DND-41 (cell line): Measurements from ENCODE around the gene NFATC2.

ENCODE experiments used
- ATAC-seq: fragments of 200-7000 bp; cut with Tn5 transposase; 3 replicates; pipeline ENCODE4 v1.9.1; 2021; ENCODE audit warnings: low read depth; ENCODE audit not compliant: insufficient read depth
- DNase-seq: peaks from one replicate; pipeline ENCODE4 v3.0.0-alpha.2; 2020
- H2AFZ ChIP-seq: 2 replicates; pipeline ENCODE4 v1.6.0; 2012; ENCODE audit warnings: low read depth, low read length
- H3K27ac ChIP-seq: 2 replicates; pipeline ENCODE4 v1.5.1; 2012; ENCODE audit warnings: low read length, inconsistent platforms
- H3K27me3 ChIP-seq: fragments of 200-600 bp; sonication (generic); 2 replicates; pipeline ENCODE4 v1.6.0; 2012; ENCODE audit warnings: low read length, mild to moderate bottlenecking, inconsistent platforms; ENCODE audit not compliant: insufficient read depth, poor library complexity
- H3K36me3 ChIP-seq: 2 replicates; pipeline ENCODE4 v1.5.1; 2012; ENCODE audit warnings: low read length, inconsistent platforms; ENCODE audit not compliant: insufficient read depth
- H3K4me1 ChIP-seq: 2 replicates; pipeline ENCODE4 v1.5.1; 2012; ENCODE audit warnings: mild to moderate bottlenecking, low read length; ENCODE audit not compliant: insufficient read depth
- H3K4me2 ChIP-seq: 2 replicates; pipeline ENCODE4 v1.6.0; 2012; ENCODE audit warnings: mild to moderate bottlenecking, moderate library complexity, low read length, inconsistent platforms; ENCODE audit not compliant: insufficient read depth
- H3K4me3 ChIP-seq, 2 experiments: fragments of 200-600 bp in 1 of 2; shearing (Covaris generic) in 1 of 2; 2 replicates each; pipeline ENCODE4 v1.5.1; 2012 to 2016; ENCODE audit warnings: inconsistent platforms in 2 of 2, low read length in 2 of 2, mild to moderate bottlenecking in 2 of 2, low read depth in 1 of 2, moderate library complexity in 1 of 2
- H3K79me2 ChIP-seq: 2 replicates; pipeline ENCODE4 v1.6.0; 2012; ENCODE audit warnings: low read length, inconsistent platforms; ENCODE audit not compliant: insufficient read depth
- H3K9ac ChIP-seq: 2 replicates; pipeline ENCODE4 v1.6.0; 2012; ENCODE audit warnings: low read depth, mild to moderate bottlenecking, inconsistent platforms, low read length, moderate library complexity
- H3K9me3 ChIP-seq: 2 replicates; pipeline ENCODE4 v1.5.1; 2012; ENCODE audit warnings: low read length, moderate library complexity, mild to moderate bottlenecking, inconsistent platforms; ENCODE audit not compliant: insufficient read depth, severe bottlenecking
- H4K20me1 ChIP-seq: 2 replicates; pipeline ENCODE4 v1.6.0; 2012; ENCODE audit warnings: low read length; ENCODE audit not compliant: insufficient read depth
- CTCF ChIP-seq: IDR thresholded peaks from 2 replicates; pipeline ENCODE4 v1.5.1; 2012; ENCODE audit warnings: borderline replicate concordance, low read length, moderate library complexity, mild to moderate bottlenecking; ENCODE audit not compliant: poor library complexity, severe bottlenecking; ENCODE audit errors: extremely low read depth
- EZH2 ChIP-seq: IDR thresholded peaks from 3 replicates; pipeline ENCODE4 v1.6.1; 2012; ENCODE audit warnings: borderline replicate concordance, low read depth, mild to moderate bottlenecking, moderate library complexity, low read length, inconsistent platforms; ENCODE audit not compliant: severe bottlenecking

The NFATC2 gene

GRCh38 chr20:51460163-51460562 is 82.4 kb downstream of the NFATC2 start:
- H4K20me1 ChIP-seq, result no peaks in the 10 kb centered on the region
- no peak overlapping the region for H3K9ac ChIP-seq
- H3K79me2 ChIP-seq, result no peaks in the 10 kb centered on the region
- no peak overlapping the region for H3K27ac ChIP-seq
- TF ChIP-seq EZH2 (no peak), CTCF (no peak)
- H2AFZ ChIP-seq, result no peak overlapping the region
- DNase-seq (no peak), ATAC-seq (no peak)
- H3K4me3 ChIP-seq, result no peak overlapping the region
- H3K36me3 ChIP-seq, result no peaks in the 10 kb centered on the region
- no peaks in the 10 kb centered on the region for H3K27me3 ChIP-seq
- H3K9me3 ChIP-seq, result no peaks in the 10 kb centered on the region
- H3K4me1 ChIP-seq, result no peaks in the 10 kb centered on the region
- H3K4me2 ChIP-seq, result no peak overlapping the region

GRCh38 chr20:51458751-51459439 is 83.6 kb downstream of the NFATC2 start:
- H3K4me1 ChIP-seq, result no peaks in the 10 kb centered on the region
- peaks cover 6% of the 10 kb centered on the region for H3K9me3 ChIP-seq
- no peaks in the 10 kb centered on the region for H3K36me3 ChIP-seq
- no peak overlapping the region for H3K4me3 ChIP-seq
- DNase-seq (no peak), ATAC-seq (no peak)
- TF ChIP-seq EZH2, result no peak
- no peak for TF ChIP-seq CTCF
- H3K79me2 ChIP-seq, result no peaks in the 10 kb centered on the region
- H3K27me3 ChIP-seq, result no peaks in the 10 kb centered on the region
- H3K9ac ChIP-seq, result no peak overlapping the region
- no peak overlapping the region for H2AFZ ChIP-seq
- H3K4me2 ChIP-seq, result no peak overlapping the region
- H4K20me1 ChIP-seq, result no peaks in the 10 kb centered on the region
- no peak overlapping the region for H3K27ac ChIP-seq

- Histone ChIP-seq H3K79me2 (no peaks in the 10 kb centered on the region), H3K27me3 (no peaks in the 10 kb centered on the region), H3K4me2 (no peak overlapping the region), H3K36me3 (no peaks in the 10 kb centered on the region), H3K9ac (no peak overlapping the region), H3K4me1 (no peaks in the 10 kb centered on the region), H3K4me3 (no peak overlapping the region), H4K20me1 (no peaks in the 10 kb centered on the region), H3K9me3 (peaks cover 6% of the 10 kb centered on the region), H2AFZ (no peak overlapping the region), H3K27ac (no peak overlapping the region)
- TF ChIP-seq EZH2, result no peak
- TF ChIP-seq CTCF, result no peak
- ATAC-seq (no peak), DNase-seq (no peak)
Observed at GRCh38 chr20:51457533-51457932, 85.0 kb downstream of the NFATC2 start.
